ENCODE measurements around the gene CD38. TPM values are rescaled to one million over a fixed set of nuclear protein-coding genes. Genes with fewer than 3 reads are reported as not detected.

CD38 gene
- polyA plus RNA-seq, 1 donor from 2014 or later, result 0.21 TPM

GRCh38 chr4:15781427-15782095, 3.4 kb downstream of the CD38 start:
- no peaks in the 10 kb centered on the region for H3K79me2 ChIP-seq (replicated peaks; ENCODE audit: insufficient read depth, low read length)
- no peaks in the 10 kb centered on the region for H3F3A ChIP-seq (ENCODE audit: insufficient read depth, low read length, poor library complexity, severe bottlenecking)
- H3K4me2 ChIP-seq (ENCODE audit: low read length), result no peak overlapping the region
- peaks cover 40% of the 10 kb centered on the region for H3K27me3 ChIP-seq (ENCODE audit: insufficient read depth, low read depth, low read length)
- no peak overlapping the region for H3K27ac ChIP-seq (ENCODE audit: low read length)
- H3K9ac ChIP-seq (ENCODE audit: low read length), result no peak overlapping the region
- no peaks in the 10 kb centered on the region for H3K9me2 ChIP-seq (ENCODE audit: insufficient read depth, low read length)
- TF ChIP-seq REST (IDR thresholded peaks at IDR 0.05; ENCODE audit: borderline replicate concordance) (no peak), TAF1 (IDR thresholded peaks at IDR 0.05; ENCODE audit: low read depth) (no peak), RAD21 (conservative IDR thresholded peaks at IDR 0.05) (no peak), POLR2AphosphoS5 (IDR thresholded peaks at IDR 0.05) (no peak), SMC3 (conservative IDR thresholded peaks at IDR 0.05; ENCODE audit: poor library complexity) (no peak), EZH2 (IDR thresholded peaks at IDR 0.05; ENCODE audit: borderline replicate concordance, insufficient read depth, low read length, poor library complexity, severe bottlenecking) (no peak), MXI1 (conservative IDR thresholded peaks at IDR 0.05; ENCODE audit: poor library complexity, severe bottlenecking) (no peak), EP300 (conservative IDR thresholded peaks at IDR 0.05; ENCODE audit: poor library complexity, severe bottlenecking) (no peak)
- TF ChIP-seq, protein P1, sequence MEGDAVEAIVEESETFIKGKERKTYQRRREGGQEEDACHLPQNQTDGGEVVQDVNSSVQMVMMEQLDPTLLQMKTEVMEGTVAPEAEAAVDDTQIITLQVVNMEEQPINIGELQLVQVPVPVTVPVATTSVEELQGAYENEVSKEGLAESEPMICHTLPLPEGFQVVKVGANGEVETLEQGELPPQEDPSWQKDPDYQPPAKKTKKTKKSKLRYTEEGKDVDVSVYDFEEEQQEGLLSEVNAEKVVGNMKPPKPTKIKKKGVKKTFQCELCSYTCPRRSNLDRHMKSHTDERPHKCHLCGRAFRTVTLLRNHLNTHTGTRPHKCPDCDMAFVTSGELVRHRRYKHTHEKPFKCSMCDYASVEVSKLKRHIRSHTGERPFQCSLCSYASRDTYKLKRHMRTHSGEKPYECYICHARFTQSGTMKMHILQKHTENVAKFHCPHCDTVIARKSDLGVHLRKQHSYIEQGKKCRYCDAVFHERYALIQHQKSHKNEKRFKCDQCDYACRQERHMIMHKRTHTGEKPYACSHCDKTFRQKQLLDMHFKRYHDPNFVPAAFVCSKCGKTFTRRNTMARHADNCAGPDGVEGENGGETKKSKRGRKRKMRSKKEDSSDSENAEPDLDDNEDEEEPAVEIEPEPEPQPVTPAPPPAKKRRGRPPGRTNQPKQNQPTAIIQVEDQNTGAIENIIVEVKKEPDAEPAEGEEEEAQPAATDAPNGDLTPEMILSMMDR (IDR thresholded peaks at IDR 0.05; ENCODE audit: poor library complexity, severe bottlenecking), result no peak
- H4K20me1 ChIP-seq (ENCODE audit: insufficient read depth), result no peaks in the 10 kb centered on the region
- no peaks in the 10 kb centered on the region for H3K9me3 ChIP-seq (ENCODE audit: low read length)
- H3K36me3 ChIP-seq (ENCODE audit: insufficient read depth, low read length), result no peaks in the 10 kb centered on the region
- H3K4me3 ChIP-seq (ENCODE audit: low read length), result no peak overlapping the region
- no peak overlapping the region for H2AFZ ChIP-seq (ENCODE audit: low read depth, low read length)

GRCh38 chr4:15783676-15784075, 5.5 kb downstream of the CD38 start:
- no peak for TF ChIP-seq POLR2AphosphoS5 (IDR thresholded peaks at IDR 0.05)
- no peak for TF ChIP-seq MXI1 (conservative IDR thresholded peaks at IDR 0.05; ENCODE audit: poor library complexity, severe bottlenecking)
- no peak for TF ChIP-seq EP300 (conservative IDR thresholded peaks at IDR 0.05; ENCODE audit: poor library complexity, severe bottlenecking)
- no peak for TF ChIP-seq SMC3 (conservative IDR thresholded peaks at IDR 0.05; ENCODE audit: poor library complexity)
- no peak for TF ChIP-seq REST (IDR thresholded peaks at IDR 0.05; ENCODE audit: borderline replicate concordance)
- TF ChIP-seq, protein P1 (IDR thresholded peaks at IDR 0.05; ENCODE audit: poor library complexity, severe bottlenecking), result no peak
- no peak for TF ChIP-seq EZH2 (IDR thresholded peaks at IDR 0.05; ENCODE audit: borderline replicate concordance, insufficient read depth, low read length, poor library complexity, severe bottlenecking)
- TF ChIP-seq TAF1 (IDR thresholded peaks at IDR 0.05; ENCODE audit: low read depth), result no peak
- no peak for TF ChIP-seq RAD21 (conservative IDR thresholded peaks at IDR 0.05)
- H4K20me1 ChIP-seq (ENCODE audit: insufficient read depth), result no peaks in the 10 kb centered on the region
- H3K27ac ChIP-seq (ENCODE audit: low read length), result no peak overlapping the region
- H3K9ac ChIP-seq (ENCODE audit: low read length), result no peak overlapping the region
- H3K4me2 ChIP-seq (ENCODE audit: low read length), result no peak overlapping the region
- no peaks in the 10 kb centered on the region for H3K36me3 ChIP-seq (ENCODE audit: insufficient read depth, low read length)
- peaks cover 22% of the 10 kb centered on the region for H3K27me3 ChIP-seq (ENCODE audit: insufficient read depth, low read depth, low read length)
- H2AFZ ChIP-seq (ENCODE audit: low read depth, low read length), result no peak overlapping the region
- H3K4me3 ChIP-seq (ENCODE audit: low read length), result no peak overlapping the region
- no peaks in the 10 kb centered on the region for H3K9me2 ChIP-seq (ENCODE audit: insufficient read depth, low read length)
- H3K9me3 ChIP-seq (ENCODE audit: low read length), result peaks cover 2% of the 10 kb centered on the region
- H3F3A ChIP-seq (ENCODE audit: insufficient read depth, low read length, poor library complexity, severe bottlenecking), result no peaks in the 10 kb centered on the region
- H3K79me2 ChIP-seq (replicated peaks; ENCODE audit: insufficient read depth, low read length), result no peaks in the 10 kb centered on the region

Data from neural cell (in vitro differentiated cells).